KMS-11 (cell line): ENCODE data around the gene CRAMP1.

Experiments
- H2AFZ ChIP-seq: fragments of 200-600 bp; sonication (generic); 2 replicates; pipeline ENCODE4 v1.6.1; 2016; ENCODE audit warnings: antibody characterized with exemption, mixed run types, low read depth
- H3K27ac ChIP-seq: fragments of 200-600 bp; sonication (generic); 2 replicates; pipeline ENCODE4 v1.6.1; 2016; ENCODE audit warnings: mild to moderate bottlenecking, mixed run types
- H3K27me3 ChIP-seq: fragments of 200-600 bp; sonication (generic); 2 replicates; pipeline ENCODE4 v1.6.1; 2017; ENCODE audit warnings: mild to moderate bottlenecking, low read depth, mixed run types, moderate library complexity; ENCODE audit not compliant: insufficient read depth
- H3K36me3 ChIP-seq: fragments of 200-600 bp; sonication (generic); 2 replicates; pipeline ENCODE4 v1.6.1; 2017; ENCODE audit warnings: mild to moderate bottlenecking, mixed run types; ENCODE audit not compliant: insufficient read depth
- H3K4me1 ChIP-seq: fragments of 200-600 bp; sonication (generic); 2 replicates; pipeline ENCODE4 v1.6.1; 2016; ENCODE audit warnings: mild to moderate bottlenecking, low read depth, mixed run types; ENCODE audit not compliant: poor library complexity, severe bottlenecking
- H3K4me2 ChIP-seq: fragments of 200-600 bp; sonication (generic); 2 replicates; pipeline ENCODE4 v1.7.0; 2016; ENCODE audit warnings: mild to moderate bottlenecking, mixed run types
- H3K4me3 ChIP-seq: fragments of 200-600 bp; sonication (generic); IDR thresholded peaks from 2 replicates; pipeline ENCODE4 v1.6.1; 2017; ENCODE audit warnings: low read depth, low read length, mixed read lengths; ENCODE audit not compliant: insufficient read depth
- H3K79me2 ChIP-seq: fragments of 200-600 bp; sonication (generic); 2 replicates; pipeline ENCODE4 v1.6.1; 2016; ENCODE audit warnings: low read depth, mixed run types; ENCODE audit not compliant: insufficient read depth
- H3K9ac ChIP-seq: fragments of 200-600 bp; sonication (generic); 2 replicates; pipeline ENCODE4 v1.6.1; 2016; ENCODE audit warnings: mild to moderate bottlenecking, mixed run types
- H4K20me1 ChIP-seq: fragments of 200-600 bp; sonication (generic); 2 replicates; pipeline ENCODE4 v1.6.1; 2016; ENCODE audit warnings: mild to moderate bottlenecking, mixed run types; ENCODE audit not compliant: insufficient read depth
- CTCF ChIP-seq: fragments of 200-600 bp; sonication (generic); conservative IDR thresholded peaks from 2 replicates; pipeline ENCODE4 v1.6.1; 2017; ENCODE audit warnings: low read depth, mild to moderate bottlenecking, antibody characterized with exemption, low read length, moderate library complexity, mixed read lengths

CRAMP1 gene

DNA sequence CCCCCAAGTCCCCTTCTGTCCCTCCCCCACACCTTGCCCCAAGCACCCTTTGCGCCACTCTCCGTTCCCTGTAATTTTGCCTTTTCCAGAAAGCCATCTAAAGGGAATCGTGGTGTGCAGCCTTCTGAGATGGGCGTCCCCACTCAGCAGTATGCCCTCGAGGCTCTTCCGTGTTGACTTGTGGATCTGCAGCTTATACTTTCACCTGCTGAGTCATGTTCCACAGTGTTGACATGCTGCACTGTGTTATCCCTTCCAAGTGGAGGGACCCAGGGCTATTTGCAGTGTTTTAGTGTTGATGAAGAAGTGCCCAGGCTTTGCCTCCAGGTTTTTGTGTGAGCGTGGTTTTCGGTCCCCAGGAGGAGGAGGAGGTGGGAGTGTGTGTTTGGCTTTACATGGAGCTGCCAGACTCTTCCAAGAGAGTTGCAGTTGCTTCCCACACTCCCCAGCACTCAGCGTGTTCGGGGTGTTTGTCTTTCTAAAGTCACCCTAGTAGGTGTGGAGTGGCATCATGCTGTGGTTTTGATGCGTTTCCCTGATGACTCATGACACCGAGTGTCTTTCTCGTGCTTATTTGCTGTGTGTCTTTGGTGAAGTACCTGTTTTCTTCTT lies 33.9 kb downstream of the CRAMP1 start:
- no peak for TF ChIP-seq CTCF
- no peaks in the 10 kb centered on the region for H3K4me1 ChIP-seq
- H4K20me1 ChIP-seq = no peaks in the 10 kb centered on the region
- H3K36me3 ChIP-seq = no peaks in the 10 kb centered on the region; the same call in 1 of the 2 replicates
- no peak overlapping the region for H3K4me2 ChIP-seq
- no peak overlapping the region for H3K9ac ChIP-seq
- H3K27ac ChIP-seq = no peak overlapping the region
- no peaks in the 10 kb centered on the region for H3K79me2 ChIP-seq
- H2AFZ ChIP-seq = no peak overlapping the region
- H3K27me3 ChIP-seq = no peaks in the 10 kb centered on the region
- no peak overlapping the region for H3K4me3 ChIP-seq

- H4K20me1 ChIP-seq = no peaks in the 10 kb centered on the region
- no peaks in the 10 kb centered on the region for H3K36me3 ChIP-seq
- H2AFZ ChIP-seq = no peak overlapping the region
- H3K27me3 ChIP-seq = no peaks in the 10 kb centered on the region
- no peak overlapping the region for H3K4me3 ChIP-seq
- no peak overlapping the region for H3K4me2 ChIP-seq
- TF ChIP-seq CTCF = no peak
- no peak overlapping the region for H3K9ac ChIP-seq
- no peaks in the 10 kb centered on the region for H3K4me1 ChIP-seq
- H3K27ac ChIP-seq = no peak overlapping the region
- no peaks in the 10 kb centered on the region for H3K79me2 ChIP-seq
Measured at GRCh38 chr16:1647856-1648255, 35.7 kb downstream of the CRAMP1 start.

GRCh38 chr16:1650131-1650530 lies 38.0 kb downstream of the CRAMP1 start:
- H4K20me1 ChIP-seq = no peaks in the 10 kb centered on the region
- no peak overlapping the region for H2AFZ ChIP-seq
- no peak overlapping the region for H3K4me3 ChIP-seq
- no peak overlapping the region for H3K4me2 ChIP-seq
- H3K9ac ChIP-seq = no peak overlapping the region
- H3K36me3 ChIP-seq = no peaks in the 10 kb centered on the region; the same call in 1 of the 2 replicates
- no peak for TF ChIP-seq CTCF
- H3K4me1 ChIP-seq = no peaks in the 10 kb centered on the region
- H3K27me3 ChIP-seq = no peaks in the 10 kb centered on the region
- H3K79me2 ChIP-seq = no peaks in the 10 kb centered on the region
- H3K27ac ChIP-seq = no peak overlapping the region

GRCh38 chr16:1651094-1651973 lies 39.2 kb downstream of the CRAMP1 start:
- Histone ChIP-seq H3K4me2 (no peak overlapping the region), H3K4me1 (no peaks in the 10 kb centered on the region), H3K9ac (no peak overlapping the region), H2AFZ (no peak overlapping the region), H3K79me2 (no peaks in the 10 kb centered on the region), H3K27ac (no peak overlapping the region), H3K27me3 (no peaks in the 10 kb centered on the region), H3K4me3 (no peak overlapping the region), H3K36me3 (no peaks in the 10 kb centered on the region; the same call in 1 of the 2 replicates), H4K20me1 (no peaks in the 10 kb centered on the region)
- TF ChIP-seq CTCF = no peak
